Cerebellar nuclear complex (tissue), 1 donor: Measurements from ENCODE around the gene SLC35B1.
A peak's percentile ranks its signal among the peaks of the same experiment; 100 is the strongest.

Source experiments
- DNase-seq, 2 experiments: peaks; one replicate each; lab custom pipeline; 2025; lab: John Stamatoyannopoulos, UW

Gene SLC35B1, protein sequence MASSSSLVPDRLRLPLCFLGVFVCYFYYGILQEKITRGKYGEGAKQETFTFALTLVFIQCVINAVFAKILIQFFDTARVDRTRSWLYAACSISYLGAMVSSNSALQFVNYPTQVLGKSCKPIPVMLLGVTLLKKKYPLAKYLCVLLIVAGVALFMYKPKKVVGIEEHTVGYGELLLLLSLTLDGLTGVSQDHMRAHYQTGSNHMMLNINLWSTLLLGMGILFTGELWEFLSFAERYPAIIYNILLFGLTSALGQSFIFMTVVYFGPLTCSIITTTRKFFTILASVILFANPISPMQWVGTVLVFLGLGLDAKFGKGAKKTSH

DNA sequence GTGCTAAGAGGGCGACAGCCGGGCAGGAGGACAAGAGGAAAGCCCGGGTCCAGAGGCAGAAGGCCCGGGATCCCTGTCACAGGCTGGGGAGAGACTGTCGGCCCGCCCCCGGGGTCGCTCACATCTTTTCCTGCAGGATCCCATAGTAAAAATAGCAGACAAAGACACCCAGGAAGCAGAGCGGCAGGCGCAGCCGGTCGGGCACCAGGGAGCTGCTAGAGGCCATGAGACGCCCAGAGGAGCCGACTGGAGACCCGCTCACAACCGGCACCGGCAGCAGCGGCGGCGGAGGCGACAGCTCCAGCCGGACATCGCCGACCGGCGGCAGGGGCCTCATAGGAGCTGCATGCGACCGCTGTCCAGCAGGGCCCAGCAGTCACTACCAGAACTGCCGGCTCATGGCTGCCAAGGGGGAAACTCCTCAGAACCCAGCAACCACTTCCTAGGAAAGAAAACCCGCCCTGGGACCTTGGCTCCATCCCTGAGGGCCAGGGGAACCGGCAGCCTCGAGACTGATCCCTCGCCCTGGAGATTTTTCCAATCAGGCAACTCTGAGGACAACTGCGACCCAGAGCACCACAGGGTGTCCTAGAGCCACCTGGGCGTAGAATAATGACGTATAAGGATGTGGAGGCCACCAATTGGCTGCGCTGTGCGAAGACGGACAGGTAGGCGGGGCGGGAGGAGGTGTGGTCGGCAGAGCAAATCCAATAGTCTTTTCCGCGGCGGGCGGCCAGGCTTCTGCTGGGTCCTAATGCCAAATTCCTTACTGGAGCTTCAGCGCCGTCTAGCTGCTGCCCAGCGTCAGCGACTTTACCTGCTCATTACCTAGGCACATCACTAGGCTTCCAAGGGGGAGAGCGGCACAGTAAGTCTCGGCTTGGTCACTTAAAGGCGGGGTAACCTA is at the start of gene SLC35B1:
SLC35B1 (minus strand) TSS at position 357 of the 907 bp plus-strand sequence; CDS start at position 226, 131 bp downstream.
- peak; percentile 96 to 97 for DNase-seq

DNA sequence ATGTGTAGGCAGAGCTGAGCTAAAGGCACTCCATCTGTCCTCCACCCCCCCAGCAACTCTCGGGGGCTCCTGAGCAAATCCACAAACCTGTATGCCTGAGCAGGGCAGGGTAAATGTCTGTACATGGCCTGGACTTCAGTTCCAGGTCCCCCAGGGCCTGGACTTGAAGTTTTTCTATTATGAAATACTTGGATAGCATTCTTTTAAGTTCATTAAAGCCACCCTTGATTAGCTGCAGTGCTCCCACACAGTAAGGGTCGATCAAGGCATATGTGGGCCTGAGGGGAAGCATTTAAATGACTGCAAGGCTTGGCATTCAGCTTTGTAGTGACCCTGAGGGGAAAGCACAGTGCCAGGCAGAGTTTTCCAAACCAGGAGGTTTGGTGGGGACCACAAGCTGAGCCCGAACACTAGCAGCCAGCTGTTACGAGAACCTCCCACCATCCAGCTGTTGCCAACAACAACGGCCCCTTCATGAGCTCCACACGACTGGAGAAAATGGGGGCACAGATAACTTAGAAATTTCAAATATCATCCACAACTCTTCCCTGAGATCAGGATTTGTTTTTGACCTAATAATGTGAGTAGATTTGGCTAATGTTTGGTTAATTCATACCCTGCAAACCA is 49.5 kb upstream of the SLC35B1 start:
- no peak for DNase-seq

DNA sequence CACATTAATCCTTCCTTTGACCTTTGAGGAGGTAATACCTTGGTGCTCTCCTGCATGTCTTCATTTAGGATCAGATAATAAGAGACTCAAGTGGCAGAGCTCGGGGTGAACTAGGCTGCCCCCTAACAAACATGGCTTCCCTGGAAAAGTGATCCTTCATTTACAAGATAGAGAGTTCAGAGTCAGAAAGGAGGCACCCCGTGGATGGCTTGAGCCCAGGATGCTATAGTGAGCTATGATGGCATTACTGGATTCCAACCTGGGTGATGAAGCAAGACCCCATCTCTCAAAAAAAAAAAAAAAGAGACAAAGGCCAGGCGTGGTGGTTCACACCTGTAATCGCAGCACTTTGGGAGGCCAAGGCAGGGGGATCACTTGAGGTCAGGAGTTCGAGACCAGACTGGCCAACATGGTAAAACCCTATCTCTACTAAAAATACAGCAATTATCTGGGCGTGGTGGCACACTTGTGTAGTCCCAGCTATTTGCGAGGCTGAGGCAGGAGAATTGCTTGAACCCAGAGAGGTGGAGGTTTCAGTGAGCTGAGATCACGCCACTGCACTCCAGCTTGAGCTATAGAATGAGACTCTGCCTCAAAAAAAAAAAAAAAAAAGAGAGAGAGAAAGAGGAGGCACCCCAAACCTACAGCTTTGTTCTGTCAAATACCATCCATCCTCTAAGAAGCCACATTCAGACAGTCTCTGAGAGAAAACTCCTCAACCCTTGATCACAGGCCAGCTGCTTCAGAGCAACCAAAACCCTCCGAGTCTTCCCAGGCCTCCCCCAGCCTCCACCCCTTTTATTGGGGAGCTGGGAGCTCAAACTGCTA is 48.8 kb upstream of the SLC35B1 start:
- no peak for DNase-seq

DNA sequence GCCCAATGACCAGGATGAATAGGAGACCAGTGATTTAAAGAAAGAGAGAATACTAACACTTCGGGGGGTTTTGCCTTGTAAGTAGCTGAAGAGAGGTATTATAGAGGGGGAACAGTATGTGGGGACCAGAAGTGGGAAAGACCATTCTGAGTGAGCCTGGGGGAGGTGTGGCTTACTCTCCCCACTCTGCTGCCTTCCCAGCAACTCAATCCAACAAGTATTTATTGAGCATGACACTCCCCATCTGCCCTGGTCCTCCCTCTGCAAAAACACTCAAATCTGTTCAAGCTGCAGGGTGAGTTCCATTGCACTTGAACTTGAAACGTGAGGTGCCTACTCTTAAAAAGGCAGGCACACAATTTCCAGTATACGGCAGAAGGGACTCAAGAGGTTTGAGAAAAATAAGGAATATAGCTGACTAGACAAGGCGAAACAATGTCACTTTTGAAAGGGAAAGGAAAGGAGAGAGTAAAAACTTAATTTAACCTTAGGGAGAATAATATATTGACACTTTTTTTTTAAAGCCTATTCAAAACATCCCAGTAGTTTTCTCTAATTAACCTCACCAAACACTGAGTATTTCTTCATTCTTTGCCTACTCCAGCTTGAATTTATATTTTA is 48.0 kb upstream of the SLC35B1 start:
- DNase-seq: no peak

DNA sequence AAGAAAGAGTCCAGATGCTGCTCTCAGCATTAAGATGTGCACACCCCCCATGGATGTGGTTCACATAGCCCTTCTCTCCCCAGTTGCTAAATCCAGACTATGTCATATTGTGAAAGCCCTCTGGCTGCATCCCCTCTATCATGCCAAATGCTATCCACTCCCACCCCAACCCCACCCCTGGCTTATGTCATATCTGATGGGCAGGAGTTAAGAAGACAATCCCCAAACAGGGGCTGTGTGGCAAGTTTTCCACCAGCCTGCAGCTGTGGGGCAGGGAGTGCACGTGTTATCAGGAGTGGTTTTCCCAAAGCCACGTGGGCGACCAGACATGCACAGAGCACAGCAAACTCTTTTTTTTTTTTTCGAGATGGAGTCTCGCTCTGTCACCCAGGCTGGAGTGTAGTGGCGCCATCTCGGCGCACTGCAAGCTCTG is 46.2 kb upstream of the SLC35B1 start:
- no peak for DNase-seq

DNA sequence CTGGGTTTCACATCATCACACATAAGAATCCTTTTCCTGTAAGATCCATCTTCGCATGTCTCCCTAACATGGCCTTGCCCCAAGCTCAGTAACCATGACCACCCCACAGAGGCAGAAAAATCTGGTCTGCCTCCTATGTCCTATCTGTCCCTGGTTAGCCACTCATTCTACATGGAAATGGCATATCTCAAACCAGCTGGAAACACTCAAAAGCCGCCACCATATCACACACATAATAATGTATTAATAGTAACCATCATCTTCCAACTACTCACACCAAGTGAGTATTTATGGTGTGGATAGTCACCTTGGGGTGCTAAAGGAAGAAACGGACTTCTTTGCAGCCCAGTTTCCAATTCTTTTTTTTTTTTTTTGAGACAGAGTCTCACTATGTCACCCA is 44.7 kb upstream of the SLC35B1 start:
- DNase-seq: no peak

DNA sequence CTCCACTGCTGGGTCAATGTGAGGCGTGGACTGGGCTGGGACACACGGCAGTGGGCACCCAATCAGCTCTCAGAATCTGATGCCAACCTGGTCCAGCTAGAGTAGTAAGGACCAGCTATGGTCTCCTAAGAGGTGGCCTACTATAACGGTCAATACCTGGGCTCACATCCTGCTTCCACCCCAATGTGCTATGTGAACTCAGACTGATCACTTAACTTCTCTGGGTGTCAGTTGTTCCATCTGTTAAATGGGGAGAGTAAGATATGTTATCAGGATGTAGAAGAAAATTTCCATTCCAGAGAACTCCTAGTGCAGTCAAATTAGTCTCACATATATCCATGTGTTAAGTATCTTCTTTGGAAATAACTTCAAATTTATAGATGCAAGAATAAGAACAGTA is 42.0 kb upstream of the SLC35B1 start:
- no peak for DNase-seq

DNA sequence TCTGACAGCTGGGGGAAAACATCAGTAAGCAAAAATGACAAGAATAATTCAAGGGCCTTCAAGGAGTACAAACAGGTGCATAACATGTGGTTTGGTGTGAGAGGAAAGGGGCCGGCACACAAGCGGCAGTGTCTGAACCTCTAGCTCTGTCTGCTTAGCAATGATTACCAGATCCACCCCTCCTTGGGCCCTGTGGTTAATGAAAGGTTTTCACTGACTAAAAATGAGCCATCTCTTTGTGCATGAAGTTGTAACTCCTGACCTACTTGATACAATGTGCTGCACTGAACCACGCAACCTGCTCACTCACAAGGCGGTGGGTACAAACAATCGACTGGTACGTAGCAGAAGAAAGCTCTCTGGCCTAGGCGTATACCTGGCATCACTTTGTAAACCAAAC is 41.0 kb upstream of the SLC35B1 start:
- no peak for DNase-seq

DNA sequence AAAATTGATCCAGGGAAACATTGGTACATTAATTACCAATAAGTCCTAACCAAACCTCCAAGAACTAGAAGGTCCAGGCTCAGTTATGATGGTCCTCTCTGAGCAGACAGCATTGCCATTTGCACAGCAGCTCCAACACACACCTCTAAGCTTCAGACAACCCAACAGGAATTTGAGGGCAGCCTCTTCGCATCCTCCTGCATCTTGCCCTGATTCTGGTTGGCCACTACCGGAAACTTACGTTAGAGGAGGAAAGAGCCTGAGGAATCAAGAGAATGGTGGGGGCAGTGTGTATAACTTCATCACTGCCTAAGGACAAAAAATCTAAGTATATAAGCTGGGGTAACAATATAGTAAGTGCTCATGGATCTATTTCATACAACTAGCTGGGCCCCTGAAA is 40.5 kb upstream of the SLC35B1 start:
- DNase-seq: no peak

DNA sequence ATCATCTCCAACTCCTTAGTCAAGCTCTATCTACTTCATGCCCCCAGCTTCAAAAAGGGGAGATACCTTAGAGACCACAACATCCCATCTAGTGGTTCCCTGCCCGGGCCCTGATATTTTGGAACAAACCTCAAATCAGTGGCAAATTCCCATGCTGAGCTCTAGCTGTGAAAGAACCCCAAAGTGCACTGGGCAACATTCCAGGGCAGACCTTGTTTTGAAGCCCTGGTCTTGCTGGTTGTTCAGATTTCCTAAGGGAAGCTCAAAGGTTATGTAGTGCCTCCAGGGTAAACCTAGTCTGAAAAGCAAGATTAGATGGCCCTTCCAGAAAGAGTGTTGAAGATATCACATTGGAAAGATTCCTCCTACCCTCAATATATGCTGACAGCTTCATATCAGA is 39.9 kb upstream of the SLC35B1 start:
- no peak for DNase-seq

DNA sequence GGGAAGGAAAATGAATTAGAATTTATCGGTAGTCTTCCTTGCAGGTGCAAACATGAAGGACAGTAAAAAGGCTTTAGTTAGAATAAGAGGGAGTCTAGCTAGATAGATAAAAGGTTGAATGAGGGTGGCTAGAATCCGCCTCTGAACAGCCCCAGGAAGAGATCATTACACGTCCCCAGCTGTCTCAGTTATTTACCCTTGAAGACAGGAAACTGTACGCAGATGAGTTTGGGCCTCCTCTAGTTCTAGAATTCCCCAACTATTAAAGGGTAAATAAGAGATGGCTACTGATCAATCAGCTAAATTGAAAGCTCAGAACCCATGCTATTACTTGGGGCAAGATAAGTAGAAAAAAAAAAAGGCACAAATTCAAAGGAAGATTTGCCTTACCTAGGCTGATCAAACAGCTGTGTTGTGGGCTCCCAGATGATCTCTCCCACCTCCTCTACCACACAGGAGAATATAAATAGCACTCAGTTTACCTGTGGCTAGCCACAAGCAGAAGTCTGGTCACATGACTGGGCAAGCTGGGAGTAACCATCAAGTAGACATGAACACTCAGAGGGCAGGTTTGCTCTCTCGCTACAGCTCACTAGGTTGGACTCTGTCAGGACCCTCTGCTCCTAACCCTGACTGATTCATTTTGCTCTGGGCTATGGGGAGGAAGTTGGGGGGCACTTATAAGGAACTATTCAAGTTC is 39.2 kb upstream of the SLC35B1 start:
- DNase-seq: no peak

DNA sequence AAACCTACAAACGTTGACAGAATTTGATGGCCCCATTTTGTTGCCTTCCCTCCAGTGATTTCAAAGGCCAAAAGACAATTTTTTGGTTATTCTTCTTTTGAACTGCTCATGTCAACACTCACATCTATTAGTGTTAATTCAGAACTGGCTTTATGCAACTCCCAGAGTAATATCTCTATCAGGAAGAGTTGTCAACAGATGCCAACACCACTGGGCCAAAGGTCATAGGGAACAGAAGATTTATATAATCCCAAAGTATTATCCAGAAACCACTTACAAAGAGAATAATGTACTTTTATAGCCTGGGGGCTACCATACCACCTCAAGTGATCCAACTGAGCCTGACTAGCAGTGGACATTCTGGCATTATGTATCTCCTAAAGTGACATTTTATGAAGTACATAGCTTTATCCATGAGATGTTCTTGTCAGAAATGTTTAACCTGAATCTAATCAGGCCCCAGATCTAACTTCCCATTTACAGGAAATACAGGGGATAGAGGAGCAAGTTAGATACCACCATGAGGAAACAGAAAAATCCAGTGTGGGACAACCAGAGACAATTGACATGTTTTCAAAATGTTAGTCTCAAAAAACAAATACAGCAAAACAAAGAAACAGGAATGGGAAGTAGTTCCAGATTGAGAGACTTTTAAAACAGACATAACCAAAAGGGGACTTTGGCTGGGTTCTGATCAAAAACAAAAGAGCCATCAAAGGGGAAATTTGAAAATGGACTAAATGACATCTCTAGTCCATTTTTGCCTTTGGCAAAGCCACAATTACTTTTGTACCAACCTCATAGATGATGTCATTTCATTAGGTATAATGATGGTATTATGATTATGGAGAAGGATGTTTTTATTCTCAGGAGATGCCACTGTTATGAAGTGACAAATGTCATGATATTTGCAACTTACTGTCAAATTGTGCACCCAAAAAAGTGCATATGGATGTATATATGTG is 37.7 kb upstream of the SLC35B1 start:
- DNase-seq: no peak

DNA sequence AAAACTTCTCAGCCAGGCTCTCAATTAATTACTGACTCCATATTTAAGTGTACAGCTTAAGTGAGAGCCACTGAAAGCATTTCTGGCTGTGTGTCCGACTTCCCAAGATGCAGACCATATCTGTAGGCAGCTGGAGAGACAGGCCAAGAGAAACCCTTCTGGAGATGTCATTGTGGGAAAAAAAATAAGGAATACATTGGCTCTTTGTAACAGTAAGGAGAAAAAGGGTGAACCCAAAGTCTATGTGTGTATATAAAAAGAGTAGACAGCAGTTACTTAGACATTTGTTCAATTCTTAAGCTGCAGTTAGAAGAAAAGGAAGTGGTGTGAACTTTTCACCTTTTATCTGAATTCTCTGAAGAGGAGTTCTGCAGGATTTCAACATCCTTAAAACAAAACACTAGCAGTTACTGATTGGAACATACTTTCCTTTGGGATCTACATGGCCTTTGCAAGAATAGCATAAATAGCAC is 34.4 kb upstream of the SLC35B1 start:
- no peak for DNase-seq

DNA sequence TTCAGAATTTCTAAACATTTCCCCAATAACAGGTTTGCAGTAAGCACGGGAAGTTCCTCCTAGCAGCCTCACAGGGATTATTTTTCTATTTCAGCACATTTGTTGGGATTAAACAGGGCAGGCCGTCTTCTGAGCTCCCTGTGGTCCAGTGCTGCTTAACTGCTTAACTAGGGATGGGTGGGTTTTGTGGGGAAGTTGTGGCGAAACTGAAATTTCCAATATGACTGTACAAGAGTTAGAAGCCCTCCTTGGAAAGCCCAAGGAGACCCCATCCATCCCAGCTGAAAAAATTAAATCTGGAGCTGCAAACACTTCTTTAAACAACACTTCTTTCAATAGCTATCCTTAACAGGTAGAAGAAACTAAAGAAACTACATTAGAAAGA is 33.9 kb upstream of the SLC35B1 start:
- no peak for DNase-seq

DNA sequence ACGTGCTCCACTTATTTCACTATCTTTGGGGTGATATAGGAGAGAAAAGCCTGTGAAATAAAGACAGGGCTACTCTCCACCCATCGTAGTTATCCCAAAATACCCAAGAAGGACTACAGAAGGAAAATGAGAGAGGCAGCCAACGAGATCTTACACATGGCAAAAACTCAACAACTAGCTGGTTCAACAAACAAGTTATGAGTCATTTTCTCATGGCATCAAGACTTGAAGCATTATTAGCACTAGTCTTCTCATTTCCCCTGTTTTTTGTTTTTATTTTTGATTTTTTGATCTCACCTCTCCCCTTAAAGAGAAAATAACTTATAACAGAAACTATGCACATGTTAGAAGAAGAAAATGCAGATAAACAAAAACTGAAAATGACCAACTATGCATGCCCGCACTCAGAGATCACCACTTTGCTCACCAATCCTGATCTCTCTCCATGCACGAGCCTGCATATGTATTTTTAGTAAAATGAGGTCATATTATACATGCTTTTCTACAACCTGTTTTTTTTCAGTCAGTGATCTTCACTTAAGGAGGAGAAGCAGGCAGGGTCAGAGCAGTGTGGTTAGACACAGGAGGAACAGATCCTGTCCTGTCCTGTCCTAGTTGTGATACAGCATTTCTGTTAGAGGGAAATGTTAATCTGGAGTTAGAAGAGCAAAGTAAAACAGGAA is 33.4 kb upstream of the SLC35B1 start:
- no peak for DNase-seq

DNA sequence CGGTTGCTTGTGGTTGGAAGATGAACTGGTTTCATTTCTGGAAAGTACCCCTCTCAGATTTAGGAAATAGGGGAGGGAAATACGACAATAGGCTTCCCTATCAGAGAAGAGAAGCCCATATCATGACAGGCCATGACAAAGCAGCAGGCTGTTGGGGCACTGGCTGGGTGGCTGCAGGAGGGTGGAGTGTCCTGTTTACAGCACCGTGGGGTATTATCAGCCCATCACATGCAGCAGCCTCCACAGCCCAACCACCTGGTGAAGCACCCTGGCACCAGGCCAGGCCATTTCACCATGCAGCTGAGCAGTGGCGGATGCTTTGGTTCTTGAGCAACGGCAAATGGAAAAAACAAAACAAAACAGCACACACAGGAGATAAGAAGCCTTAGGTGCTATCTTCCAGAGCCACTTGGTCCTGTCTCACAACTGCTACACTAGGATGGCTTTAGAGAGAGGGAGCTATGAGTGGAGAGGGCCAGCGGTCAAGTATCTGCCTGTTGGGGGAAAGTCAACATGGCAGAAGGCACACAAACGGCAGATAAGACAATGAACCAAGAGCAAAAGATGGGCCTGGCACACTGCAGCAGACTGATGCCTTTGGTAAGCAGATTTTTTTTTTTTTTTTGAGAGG is 32.0 kb upstream of the SLC35B1 start:
- DNase-seq: no peak

DNA sequence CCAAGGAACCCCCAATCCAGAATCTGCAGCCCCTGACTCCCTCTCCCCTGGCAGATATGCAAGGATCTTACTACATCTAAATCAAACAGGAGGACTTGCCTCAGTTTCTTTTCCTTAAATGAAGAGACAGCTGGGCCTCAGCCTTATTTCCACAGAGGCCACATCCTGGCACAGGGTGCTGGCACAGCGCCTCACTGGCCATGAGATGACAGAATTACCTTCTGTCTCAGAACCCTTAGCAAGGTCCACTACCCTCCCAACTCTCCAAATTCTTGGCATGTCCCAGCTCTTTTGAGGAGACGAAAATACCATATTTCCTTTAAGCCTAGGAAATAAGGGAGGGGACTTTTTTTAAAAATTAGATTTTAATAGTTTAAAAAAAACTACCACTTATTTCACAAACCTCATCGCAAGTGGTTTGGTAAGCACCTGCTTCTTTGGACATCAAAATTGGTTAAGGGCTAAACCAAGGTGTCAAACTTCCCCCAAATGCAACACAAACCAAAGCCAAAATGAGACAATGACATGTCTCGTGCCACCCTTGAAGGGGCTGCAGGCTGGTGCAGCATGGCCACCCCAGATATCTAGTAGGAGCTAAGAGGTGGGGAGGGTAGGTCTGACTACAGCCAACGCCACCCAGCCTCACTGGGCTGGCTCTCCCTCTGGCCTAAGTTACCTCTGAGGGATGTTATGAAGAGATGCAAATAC is 30.8 kb upstream of the SLC35B1 start:
- DNase-seq: peak; percentile 17 to 75
